ENCODE measurements around the gene SDK2.

Gene SDK2

DNA sequence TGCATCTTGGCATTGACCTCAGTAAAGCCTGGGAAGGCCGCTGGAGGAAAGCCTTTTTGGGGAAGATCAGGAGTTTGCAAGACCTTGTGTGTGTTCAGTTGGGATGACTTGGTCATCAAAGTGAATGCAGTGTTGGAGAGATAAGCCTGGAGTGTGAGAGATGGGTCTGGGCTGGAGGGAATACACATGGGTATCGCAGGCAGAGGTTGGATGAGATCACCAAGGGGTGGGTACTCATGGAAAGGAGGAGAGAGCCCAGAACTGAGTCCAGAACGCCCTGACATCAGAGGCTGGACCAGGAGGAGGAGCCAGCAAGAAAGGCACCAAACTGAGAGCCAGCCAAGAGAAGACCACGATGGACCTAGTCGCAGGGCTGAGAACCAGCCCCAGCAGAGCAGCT is 35.2 kb downstream of the SDK2 start:
- no peak for DNase-seq (ENCODE audit: low read depth)

GRCh38 chr17:73605444-73605843 is 38.8 kb downstream of the SDK2 start:
- DNase-seq (ENCODE audit: low read depth), result no peak

DNA sequence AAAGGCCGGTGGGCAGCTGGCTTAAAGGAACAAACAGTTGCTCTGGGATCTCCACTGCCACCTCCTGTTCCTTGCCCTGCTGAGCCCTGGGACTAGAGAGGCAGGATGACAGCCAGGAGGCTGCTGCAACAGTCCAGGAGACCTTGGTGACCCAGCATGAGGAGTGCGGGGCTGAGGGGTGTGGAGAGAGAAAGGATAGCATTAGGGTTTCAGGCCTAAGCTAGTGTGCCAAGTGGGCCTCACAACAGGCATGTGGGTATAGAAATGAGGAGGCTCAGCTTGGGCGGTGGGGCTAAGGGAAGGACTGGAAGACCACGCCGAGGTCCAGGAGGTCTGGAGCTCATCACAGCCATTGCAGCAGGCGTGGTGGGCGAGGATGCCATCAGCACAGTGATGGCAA is 39.8 kb downstream of the SDK2 start:
- no peak for DNase-seq (ENCODE audit: low read depth)

DNA sequence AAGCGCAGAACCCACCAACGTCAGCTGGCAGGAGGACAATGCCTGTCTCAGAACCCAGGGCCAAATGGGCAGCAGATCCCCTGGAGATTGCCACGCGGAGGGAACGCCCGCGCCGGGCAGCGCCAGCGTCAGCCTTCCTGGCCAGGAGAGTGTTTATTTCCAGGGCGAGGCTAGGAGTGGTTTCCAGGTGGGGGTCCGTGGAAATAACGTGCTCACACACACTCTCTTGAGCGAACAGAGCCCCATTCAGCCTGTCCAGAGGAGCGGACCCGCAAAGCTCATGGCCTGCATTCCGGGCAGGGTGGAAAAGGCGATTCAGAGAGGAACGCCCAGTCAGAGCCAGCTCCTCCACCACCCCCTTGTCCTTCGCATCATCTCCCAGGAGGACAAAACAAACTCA is 40.3 kb downstream of the SDK2 start:
- DNase-seq (ENCODE audit: low read depth), result no peak

DNA sequence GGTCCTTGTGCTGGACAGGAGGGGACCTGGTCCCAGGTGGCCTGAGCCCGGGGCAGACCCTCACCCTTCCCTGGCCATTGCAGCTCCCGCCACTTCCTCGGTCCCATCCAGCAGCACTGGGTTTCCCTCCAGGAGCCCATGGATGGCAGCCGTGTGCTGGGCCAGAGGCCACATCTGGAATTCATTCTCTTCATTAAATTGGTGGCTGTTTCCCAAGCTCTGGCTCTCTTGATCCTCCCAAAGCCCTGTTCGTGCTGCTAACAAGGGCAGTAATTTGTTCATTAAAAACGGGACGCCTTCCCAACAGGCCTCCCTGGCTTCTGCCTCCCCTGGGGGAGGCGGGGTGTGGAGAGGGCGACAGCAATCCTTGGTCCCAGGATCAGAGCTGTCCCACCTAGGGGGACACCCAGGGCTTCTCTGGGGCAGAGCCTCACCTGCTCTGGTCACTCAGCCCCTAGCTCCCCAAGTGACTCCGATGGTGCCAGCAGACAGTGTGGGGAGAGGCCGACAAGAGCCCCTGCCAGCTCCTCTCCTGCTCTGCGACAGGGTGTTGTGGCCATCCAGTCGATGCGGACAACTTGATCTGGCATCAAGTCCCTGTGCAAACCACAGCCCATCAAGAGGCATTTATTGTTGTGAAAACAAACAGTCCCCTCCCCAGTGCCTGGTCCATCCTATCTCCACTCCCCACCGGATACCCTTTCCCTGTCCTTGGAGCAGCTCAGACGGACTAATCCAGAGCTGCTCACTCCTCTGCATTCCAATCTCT is 44.0 kb downstream of the SDK2 start:
- no peak for DNase-seq (ENCODE audit: low read depth)

DNA sequence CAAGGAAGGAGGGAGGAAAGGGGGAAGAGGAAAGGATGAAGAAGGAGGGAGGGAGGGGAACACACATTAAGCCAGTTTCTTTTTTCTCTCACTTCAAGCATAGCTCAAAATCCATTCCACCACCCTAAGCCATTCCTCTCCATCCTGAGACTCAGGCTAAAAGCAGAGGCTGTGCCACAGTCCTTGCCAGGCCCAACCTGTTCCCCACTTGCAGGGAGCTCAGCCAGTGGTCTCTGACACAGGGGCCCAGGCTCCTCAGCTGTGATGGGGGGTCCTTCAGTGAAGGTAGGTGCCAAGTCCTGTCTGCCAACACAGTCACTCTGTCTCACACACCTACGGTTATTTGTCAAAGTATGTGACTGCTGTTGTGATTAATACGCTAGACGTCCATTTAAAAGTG is 44.6 kb downstream of the SDK2 start:
- no peak for DNase-seq (ENCODE audit: low read depth)

GRCh38 chr17:73598212-73598611 is 46.0 kb downstream of the SDK2 start:
- no peak for DNase-seq (ENCODE audit: low read depth)

DNA sequence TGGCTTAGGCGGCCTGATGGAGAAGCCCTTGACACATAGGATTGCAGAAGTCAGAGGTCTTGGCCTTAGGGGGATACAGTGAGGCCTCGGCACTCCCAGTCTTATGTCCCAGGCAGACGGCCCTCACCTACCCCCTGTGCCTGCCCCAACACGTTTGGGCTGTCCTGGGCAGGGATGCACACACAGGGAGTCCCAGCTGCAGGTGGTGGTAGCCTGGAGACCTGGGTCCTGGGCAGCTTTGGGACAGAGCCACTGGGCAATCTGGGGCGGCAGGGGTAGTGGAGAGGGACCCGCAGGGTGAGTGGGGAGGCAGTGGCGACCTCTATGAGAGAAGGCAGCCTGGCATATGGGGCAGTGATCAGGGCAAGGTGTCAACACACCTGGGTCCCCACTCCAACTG is 48.3 kb downstream of the SDK2 start:
- no peak for DNase-seq (ENCODE audit: low read depth)

- DNase-seq (ENCODE audit: low read depth), result no peak
These were observed 48.8 kb downstream of the SDK2 start for GRCh38 chr17:73595479-73595878.

DNA sequence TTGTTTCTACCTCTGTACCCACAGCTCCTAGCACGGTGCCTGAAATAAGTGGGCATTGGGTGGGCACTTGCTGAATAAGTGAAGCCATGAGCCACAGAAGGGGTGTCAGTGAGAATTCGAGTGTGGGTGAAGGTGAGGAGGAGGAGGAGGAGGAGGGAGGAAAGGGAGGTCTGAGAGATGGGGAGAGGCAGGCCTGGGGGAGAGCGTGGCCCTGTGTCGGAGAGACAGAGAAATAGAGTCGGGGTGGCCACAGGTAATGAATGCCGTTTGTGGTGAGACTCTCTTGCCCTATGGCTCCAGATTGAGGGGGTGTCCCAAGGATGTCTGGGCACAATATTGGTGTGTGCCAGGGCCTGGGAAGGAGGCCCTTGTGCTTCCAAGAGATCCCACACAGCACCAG is 49.2 kb downstream of the SDK2 start:
- no peak for DNase-seq (ENCODE audit: low read depth)

- no peak for DNase-seq (ENCODE audit: low read depth)
These were observed 49.6 kb downstream of the SDK2 start for GRCh38 chr17:73594598-73594997.

GRCh38 chr17:73594025-73594424 is 50.2 kb downstream of the SDK2 start:
- DNase-seq (ENCODE audit: low read depth), result no peak

GRCh38 chr17:73593249-73593965 is 50.8 kb downstream of the SDK2 start:
- no peak for DNase-seq (ENCODE audit: low read depth)

DNA sequence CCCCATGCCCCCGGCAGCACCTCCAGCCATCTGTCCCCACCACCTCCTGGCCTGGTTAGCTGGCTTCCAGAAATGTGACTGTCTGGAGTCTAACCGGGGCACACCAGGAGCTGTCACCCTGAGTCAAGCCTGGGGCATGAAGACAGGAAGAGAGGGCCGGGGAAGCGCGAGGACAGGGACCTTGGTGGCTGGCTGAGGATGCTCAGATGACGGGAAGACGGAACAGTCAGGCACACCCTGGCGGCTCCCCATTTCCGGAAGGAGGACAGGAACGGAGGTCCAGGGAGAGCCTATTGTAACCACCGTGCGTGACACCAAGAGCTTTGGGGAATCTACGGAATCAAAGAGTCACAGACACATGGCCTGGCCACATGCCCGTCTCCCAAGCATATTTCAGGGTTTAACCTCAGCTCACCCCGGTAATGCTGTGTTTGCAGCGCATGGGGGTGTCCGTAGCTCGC is 51.7 kb downstream of the SDK2 start:
- DNase-seq (ENCODE audit: low read depth), result peak; percentile 11

DNA sequence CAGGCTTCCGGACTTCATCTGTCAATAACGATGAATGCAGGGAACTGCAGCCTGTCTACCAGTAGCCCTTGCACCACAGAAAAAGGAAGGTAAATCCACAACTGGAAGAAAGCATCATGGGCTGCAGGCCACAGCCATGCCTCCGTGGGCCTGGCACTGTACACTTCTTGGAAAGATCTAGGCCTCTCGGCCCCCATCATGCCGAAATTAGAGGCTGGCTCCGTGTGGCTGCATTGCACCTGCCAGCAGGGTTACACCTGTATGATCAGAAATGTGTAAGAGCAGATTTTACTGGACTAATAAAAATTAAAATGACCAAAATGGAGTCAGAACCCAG is 52.2 kb downstream of the SDK2 start:
- no peak for DNase-seq (ENCODE audit: low read depth)

GRCh38 chr17:73591296-73592078 is 52.8 kb downstream of the SDK2 start:
- no peak for DNase-seq (ENCODE audit: low read depth)

DNA sequence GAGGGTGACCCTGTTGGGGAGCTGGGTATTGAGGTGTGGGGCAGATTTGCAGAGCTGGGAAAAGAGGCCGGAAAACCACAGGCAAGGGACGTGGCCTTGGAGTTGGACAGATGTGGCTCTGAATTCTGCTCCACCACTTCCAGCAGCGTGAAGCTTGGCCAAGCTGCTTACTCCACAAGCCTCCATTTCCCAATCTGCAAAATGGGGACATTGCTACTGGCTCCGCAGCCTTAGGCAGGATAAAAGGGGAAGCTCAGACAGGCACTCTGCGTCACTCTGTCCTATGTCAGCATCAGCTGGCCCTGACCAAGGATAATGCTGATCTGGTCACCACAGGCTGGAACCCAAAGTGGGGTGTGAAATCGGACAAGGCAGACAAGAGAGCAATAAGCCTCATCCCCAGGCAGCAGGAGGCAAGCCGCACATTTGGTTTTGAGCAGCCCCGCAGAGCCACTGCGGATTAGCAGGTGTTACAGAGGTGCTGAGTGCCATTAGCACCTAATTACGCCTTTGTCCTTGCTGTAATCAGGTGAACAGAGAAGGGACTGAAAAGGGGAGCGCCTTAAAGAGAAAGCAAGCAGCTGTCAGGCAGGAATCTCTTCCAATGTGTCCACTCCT is 54.8 kb downstream of the SDK2 start:
- no peak for DNase-seq (ENCODE audit: low read depth)

GRCh38 chr17:73588891-73589290 is 55.4 kb downstream of the SDK2 start:
- no peak for DNase-seq (ENCODE audit: low read depth)

DNA sequence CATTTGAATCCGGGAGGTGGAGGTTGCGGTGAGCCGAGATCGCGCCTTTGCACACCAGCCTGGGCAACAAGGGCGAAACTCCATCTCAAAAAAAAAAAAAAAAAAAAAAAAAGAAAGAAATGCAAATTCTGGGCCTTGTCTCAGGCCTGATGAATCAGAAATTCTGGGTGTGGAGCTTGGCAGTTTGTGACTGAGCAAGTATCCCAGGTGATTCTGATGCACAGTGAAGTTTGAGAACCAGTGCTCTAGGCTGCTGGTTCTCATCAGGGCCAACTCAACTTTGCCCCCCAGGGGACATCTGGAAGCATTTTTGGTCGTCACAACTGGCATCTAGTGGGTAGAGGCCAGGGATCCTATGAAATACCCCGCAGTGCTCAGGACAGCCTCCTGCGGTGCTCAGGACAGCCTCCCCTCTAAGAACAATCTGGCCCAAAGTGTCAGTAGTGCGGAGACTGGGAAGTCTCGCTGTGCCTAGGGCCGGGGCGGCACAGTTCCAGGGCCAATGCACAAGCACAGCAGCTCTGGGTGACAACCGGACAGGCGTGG is 55.9 kb downstream of the SDK2 start:
- DNase-seq (ENCODE audit: low read depth), result no peak

DNA sequence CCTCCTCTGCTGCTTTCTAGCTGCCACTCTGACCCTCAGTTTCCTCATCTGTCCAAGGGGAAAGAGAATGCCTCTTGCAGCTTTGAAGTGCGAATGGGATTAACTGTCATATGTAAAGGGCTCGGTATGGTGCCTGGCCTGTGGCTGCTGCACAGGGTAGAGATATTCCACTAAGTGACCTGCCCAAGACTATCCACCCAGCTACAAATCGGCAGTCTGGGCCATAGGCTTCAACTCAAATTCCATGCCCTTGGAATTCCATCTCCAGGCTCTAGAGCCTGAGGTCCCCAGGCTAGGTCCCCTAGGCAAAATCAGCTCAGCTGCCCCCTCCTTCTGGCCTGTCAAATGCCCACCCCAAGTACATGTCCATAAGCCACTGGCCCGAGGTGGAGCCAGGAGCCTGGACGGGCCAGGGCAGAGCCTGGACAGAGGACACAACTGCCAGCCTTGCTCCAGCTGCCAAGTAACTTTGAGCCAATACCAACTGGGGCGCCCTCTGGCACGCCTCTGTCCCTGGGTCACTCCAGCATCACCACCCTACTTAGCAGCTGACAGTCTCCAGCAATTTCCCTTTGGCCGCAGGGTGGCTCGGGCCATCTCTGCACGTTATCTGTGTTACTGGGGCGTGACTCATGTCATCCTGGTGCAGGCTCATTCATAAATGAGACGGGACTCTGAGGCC is 57.2 kb downstream of the SDK2 start:
- no peak for DNase-seq (ENCODE audit: low read depth)

- DNase-seq (ENCODE audit: low read depth), result no peak
These were observed 57.9 kb downstream of the SDK2 start for GRCh38 chr17:73586275-73586832.

All from stimulated activated CD8-positive, alpha-beta memory T cell treated with anti-CD3 and anti-CD28 coated beads, Interleukin-15, amount 100 ng/mL, for 24 hours (primary cell).